ENCODE data around the gene POU2AF1.

DNA sequence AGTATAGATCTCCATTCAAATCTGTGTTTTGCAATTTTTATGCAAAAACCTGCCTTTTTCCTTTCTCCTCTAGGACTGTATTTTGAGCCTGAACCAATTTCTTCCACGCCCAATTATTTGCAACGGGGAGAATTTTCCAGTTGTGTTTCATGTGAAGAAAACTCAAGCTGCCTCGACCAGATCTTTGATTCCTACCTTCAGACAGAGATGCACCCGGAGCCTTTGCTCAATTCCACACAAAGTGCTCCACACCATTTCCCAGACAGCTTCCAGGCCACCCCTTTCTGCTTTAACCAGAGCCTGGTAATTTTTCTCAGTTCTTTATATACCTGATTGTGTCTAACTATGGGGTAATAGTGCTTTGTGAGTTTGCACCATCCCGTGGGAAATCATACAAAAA is 72.8 kb downstream of the POU2AF1 start:
- TF ChIP-seq, protein P1, sequence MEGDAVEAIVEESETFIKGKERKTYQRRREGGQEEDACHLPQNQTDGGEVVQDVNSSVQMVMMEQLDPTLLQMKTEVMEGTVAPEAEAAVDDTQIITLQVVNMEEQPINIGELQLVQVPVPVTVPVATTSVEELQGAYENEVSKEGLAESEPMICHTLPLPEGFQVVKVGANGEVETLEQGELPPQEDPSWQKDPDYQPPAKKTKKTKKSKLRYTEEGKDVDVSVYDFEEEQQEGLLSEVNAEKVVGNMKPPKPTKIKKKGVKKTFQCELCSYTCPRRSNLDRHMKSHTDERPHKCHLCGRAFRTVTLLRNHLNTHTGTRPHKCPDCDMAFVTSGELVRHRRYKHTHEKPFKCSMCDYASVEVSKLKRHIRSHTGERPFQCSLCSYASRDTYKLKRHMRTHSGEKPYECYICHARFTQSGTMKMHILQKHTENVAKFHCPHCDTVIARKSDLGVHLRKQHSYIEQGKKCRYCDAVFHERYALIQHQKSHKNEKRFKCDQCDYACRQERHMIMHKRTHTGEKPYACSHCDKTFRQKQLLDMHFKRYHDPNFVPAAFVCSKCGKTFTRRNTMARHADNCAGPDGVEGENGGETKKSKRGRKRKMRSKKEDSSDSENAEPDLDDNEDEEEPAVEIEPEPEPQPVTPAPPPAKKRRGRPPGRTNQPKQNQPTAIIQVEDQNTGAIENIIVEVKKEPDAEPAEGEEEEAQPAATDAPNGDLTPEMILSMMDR (IDR thresholded peaks at IDR 0.05): no peak
- no peak for TF ChIP-seq POLR2A (IDR thresholded peaks at IDR 0.05)

All from adrenal gland (tissue), 5 donors.